ENCODE data around the gene PRDM11. TPM values are rescaled to one million over a fixed set of nuclear protein-coding genes. Genes with fewer than 3 reads are reported as not detected.

Gene PRDM11
- total and polyA plus RNA-seq, 10 of the 15 experiments (the other 5 are each of a cell fraction or from before 2014, with no cell fraction given), result 0.03 to 2.4 (median 0.53) TPM

- intact Hi-C loops (cut with micrococcal nuclease; ENCODE audit: unreplicated experiment), result no loop called here
- Histone ChIP-seq H3K4me2 (ENCODE audit: control insufficient read depth, insufficient read depth) (no peak overlapping the region), H3K36me3 (ENCODE audit: control insufficient read depth in 2 of 2, insufficient read depth in 2 of 2, low read length in 1 of 2) (no peaks in the 10 kb centered on the region; a peak in 1 of 4 replicates), H3K4me1 (ENCODE audit: control insufficient read depth, insufficient read depth, low read length) (no peaks in the 10 kb centered on the region), H3K9ac (ENCODE audit: control insufficient read depth, insufficient read depth, low read length) (no peak overlapping the region), H3K79me2 (ENCODE audit: control insufficient read depth, insufficient read depth, low read length) (no peaks in the 10 kb centered on the region), H2AFZ (ENCODE audit: control insufficient read depth, low read depth, low read length) (no peak overlapping the region), H4K20me1 (ENCODE audit: control insufficient read depth, insufficient read depth) (no peaks in the 10 kb centered on the region), H3K27ac (ENCODE audit: control insufficient read depth, insufficient read depth) (no peak overlapping the region), H3K9me3 (replicated peaks; ENCODE audit: control insufficient read depth, insufficient read depth, low read length) (no peaks in the 10 kb centered on the region), H3K4me3 (no peak overlapping the region), H3K27me3 (replicated peaks in 1 of 2; ENCODE audit: control insufficient read depth in 2 of 2, insufficient read depth in 2 of 2, low read length in 1 of 2) (no peaks in the 10 kb centered on the region)
- FAIRE-seq, result no peak
- DNase-seq (ENCODE audit: low read depth, low spot score), result no peak
- ATAC-seq, result no peak
- no peak for TF ChIP-seq ZNF217 (IDR thresholded peaks at IDR 0.05)
- TF ChIP-seq MTA2 (IDR thresholded peaks at IDR 0.05; ENCODE audit: low read depth), result no peak
- TF ChIP-seq ZNF687 (IDR thresholded peaks at IDR 0.05), result no peak
- TF ChIP-seq RUNX3 (IDR thresholded peaks at IDR 0.05; ENCODE audit: low read length), result no peak
- no peak for TF ChIP-seq LARP7 (IDR thresholded peaks at IDR 0.05)
- TF ChIP-seq E2F4 (IDR thresholded peaks at IDR 0.05; ENCODE audit: low read depth, low read length), result no peak
- no peak for TF ChIP-seq EZH2 (IDR thresholded peaks at IDR 0.05; ENCODE audit: borderline replicate concordance, control insufficient read depth, low read depth, low read length)
- no peak for TF ChIP-seq STAT3 (IDR thresholded peaks at IDR 0.05; ENCODE audit: low read depth, low read length)
- TF ChIP-seq GATAD2B (conservative IDR thresholded peaks at IDR 0.05; ENCODE audit: low read depth), result no peak
- TF ChIP-seq MYB (IDR thresholded peaks at IDR 0.05; ENCODE audit: borderline replicate concordance, low read depth, low read length), result no peak
- no peak for TF ChIP-seq MXI1 (IDR thresholded peaks at IDR 0.05; ENCODE audit: low read depth, low read length)
- TF ChIP-seq NKRF (conservative IDR thresholded peaks at IDR 0.05), result no peak
- no peak for TF ChIP-seq CEBPZ (IDR thresholded peaks at IDR 0.05; ENCODE audit: low read depth, low read length)
- SMC1A ChIA-PET (ENCODE audit: uncharacterized antibody, unreplicated experiment), result no interaction called here
- CTCF ChIA-PET, result interaction anchor here (1.2 kb wide), 1 partner anchor 9 kb away, joined by 3 read pairs; no protein-coding TSS in a partner anchor
- no TSS peak for BruUV-seq (replicated peaks)
- 64% methylated on average over 11 of the region's 11 CpGs for WGBS (ENCODE audit: insufficient coverage, insufficient replicate concordance, low lambda C conversion rate, missing lambda C conversion rate)
- RAD21 ChIA-PET (ENCODE audit: unreplicated experiment), result no interaction called here
- in situ Hi-C loops (cut with MboI), result no loop called here
- POLR2A ChIA-PET, result no interaction called here
Measured at GRCh38 chr11:45224766-45225165, 78.3 kb downstream of the PRDM11 start.
